HG03108 (cell line): ENCODE data around the gene CELF2.
A peak's percentile ranks its signal among the peaks of the same experiment; 100 is the strongest.

Experiments
- ATAC-seq: cut with Tn5 transposase; IDR thresholded peaks from one replicate; pipeline ENCODE4 v1.9.1; 2021; ENCODE audit warnings: moderate library complexity; ENCODE audit not compliant: unreplicated experiment

CELF2 gene

DNA sequence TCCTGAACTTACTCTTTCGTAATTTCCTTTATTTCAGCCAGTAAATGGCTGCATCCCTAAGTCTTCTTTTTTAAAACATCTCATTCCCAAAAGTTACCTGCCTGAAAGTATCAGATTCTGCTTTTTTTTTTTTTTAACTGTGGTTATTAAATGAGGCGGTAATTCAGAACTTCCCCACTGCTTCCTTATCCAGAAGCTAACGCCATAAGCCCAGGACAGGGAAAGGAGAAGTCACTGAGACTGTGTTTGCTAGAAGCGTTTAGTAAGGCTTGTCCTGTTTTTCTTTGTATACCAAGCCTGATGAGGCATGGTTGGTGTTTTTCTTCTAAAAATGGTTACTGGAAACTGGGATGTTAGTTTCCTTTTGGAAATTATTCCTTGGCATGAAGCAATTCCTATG lies 197.8 kb downstream of the CELF2 start:
- no peak for ATAC-seq

DNA sequence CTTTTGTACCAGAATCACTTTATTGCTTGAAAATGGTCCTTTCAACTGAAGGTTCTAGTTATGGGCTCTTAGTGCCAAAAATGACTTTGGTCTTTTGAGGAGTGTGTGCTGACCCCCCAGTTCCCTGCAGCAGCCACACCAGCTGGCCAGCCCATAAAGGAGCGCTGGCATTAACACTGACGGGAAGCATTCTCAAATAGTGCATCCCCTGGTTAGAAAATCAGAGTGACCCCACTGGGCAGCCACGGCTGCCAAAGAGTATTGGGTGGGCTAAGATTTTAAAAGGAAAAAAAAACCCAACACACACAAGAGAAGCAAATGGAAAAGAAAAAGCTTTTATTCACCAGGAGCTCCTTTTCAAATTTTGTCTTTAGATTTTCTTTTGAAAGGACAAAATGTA lies 199.8 kb downstream of the CELF2 start:
- no peak for ATAC-seq

DNA sequence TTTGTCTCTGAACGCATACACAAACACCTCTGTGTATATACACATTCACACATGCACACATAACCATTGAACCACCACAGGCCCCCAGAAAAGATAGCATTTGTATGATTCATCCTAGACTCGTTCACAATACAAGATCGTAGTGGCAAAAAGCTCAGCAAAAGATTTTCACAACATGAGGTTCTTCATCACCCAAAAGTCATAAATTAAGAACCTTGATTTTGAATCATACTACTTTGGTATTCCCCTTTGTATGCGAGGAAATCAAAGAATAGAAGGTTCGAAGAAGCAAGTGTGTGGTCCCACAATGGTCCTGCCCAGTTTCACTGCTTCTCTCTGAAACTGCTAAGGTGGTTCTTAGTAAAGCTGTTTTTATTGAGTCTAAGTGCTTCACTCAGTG lies 200.7 kb downstream of the CELF2 start:
- ATAC-seq: no peak

DNA sequence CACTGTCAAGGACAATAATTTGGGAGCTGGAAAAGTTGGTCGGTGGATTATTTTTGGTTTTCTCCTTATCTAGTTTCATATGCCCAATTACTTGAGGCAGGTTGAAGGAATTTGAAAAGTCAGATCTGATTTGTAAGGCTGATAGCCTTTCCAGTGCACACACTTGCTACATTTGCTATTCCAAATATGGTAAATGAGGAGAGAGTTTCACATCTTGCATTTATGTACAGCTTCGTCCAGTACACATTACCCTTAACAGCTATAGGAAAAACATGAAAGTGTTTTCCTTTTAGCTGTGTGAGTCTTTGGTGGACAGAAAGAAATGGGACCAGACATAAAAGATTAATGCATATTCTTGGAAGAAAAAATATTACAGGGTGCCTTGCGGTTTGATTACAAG lies 201.8 kb downstream of the CELF2 start:
- no peak for ATAC-seq

DNA sequence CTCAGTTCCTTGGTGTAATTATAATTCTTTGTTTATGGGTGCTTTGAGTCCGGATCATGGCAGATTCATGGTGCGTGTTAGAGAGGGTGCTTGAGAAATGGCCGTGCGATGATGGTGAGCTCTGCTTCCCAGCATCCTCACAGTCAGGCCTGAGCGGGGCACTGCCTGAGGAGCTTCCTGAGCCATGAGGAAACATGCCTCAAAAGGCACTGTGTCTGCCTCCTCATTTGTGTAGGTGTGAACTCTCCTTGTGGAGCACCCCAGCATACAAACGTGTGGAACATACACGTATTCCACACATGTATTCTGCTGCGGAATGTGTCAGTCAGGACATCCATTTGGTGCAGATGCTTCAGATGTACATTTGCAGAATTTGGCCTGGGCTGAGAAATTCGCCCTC lies 205.4 kb downstream of the CELF2 start:
- ATAC-seq: no peak

DNA sequence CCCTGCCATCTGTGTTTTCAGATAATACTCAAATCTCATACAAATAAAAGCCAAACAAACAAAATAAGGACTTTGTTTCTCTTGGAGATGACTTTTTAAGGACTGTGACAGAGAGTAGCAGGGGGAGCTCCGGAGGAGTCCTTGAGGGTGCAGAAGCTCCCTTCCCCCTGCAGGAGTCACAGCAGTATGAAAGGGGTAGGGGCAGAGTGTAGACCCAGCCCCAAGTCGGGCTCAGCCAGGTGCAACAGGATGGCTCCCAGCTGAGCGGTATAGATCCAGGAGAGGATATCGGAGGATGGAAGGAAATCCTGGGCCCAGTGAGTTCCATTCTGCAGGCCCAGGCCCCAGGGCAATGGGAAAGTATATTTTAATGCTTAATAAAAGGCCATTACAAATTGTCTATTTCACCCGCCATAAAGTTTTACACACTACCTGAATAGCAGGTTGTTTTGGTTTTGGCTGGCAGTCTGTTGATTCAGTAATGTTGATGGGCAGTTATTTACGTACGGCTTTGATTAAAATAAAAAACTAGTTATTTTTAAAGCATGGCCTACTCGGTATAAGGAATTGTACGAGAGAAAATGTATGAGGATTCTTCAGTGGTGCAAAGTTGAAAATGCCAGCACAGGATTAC lies 206.0 kb downstream of the CELF2 start:
- ATAC-seq: no peak

DNA sequence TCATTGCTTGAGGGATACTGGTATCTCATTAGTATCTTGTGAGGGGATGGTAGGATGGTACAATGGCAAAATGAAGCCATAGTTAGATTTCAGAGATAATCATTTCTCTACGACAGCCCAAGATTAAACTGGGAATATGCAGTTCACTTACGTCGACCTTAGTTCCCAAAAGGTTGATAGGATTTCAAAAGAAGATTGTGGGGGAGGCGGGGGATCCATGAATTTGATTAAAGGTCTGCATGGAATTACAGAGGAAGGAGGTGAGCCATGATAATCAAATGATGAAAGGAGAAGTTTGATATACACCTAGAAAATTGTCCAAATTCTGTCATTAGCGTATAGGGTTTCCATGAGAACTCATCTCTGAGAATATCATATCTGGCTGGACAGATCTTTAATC lies 206.6 kb downstream of the CELF2 start:
- no peak for ATAC-seq

DNA sequence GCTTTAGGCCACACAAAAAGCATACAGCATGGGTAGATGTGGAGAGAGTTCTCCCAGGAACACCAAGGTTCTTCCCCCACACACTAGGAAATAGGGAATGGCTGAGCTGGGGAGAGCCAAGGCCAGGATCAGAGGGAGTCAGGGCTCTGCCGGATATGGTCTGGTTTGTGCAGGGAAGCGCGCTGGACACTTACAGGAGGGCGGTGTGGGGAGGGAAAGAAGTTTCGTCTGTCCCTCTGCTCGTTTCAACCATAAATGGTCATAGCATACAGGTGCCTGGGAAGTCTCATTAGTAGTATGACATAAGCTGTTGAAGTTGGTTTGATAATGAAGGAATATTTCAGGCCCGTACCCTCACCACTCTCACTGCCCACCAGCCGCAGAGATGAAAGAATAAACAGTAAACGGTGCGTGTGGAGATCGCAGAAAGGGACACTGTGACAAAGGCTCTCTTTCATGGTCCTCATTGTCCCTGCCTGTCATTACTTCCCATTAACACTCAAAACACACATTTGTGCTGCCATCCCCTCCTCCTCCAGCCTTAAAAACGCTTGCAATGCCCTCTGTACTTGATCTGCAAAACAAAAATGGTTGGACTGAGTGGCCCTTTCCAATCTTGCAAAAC lies 207.2 kb downstream of the CELF2 start:
- no peak for ATAC-seq

DNA sequence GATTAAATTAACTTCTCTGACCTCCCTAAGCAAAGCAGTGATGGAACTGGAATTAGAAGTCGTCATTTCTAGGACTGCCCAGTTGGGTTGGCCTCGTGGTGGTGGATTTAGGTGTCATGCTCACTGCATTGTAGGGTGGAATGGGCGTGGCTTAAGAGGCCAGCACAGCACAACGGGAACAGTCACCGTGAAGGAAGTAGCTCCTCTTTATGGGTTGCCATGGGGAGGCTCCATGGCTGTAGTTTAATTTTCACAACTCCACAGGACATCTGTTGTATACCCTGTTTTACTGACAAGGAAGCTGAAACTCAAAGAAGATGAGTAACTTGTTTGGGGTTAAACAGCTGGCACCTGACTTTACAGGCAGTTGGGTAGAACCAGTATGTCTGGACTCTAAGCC lies 208.3 kb downstream of the CELF2 start:
- ATAC-seq: peak; percentile 40

DNA sequence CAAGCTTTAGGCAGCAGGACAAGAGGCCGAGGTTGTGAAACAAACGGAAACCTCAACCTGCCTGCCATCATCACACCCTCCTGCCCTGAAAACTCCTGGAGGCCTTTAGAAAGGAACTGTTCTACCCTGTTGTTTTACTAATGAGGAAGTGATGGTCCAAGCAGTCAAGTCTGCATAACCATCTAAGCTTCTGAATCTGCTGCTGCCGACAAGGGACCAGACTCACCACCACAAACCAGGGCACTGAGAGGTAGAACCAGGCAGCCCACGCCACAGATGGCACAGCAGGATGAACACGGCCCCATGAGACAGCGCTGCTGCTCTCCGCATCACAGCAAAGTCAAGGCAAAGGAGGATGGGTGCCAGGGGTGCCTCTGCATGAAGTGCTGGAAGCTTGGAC lies 209.4 kb downstream of the CELF2 start:
- peak; percentile 53 for ATAC-seq

DNA sequence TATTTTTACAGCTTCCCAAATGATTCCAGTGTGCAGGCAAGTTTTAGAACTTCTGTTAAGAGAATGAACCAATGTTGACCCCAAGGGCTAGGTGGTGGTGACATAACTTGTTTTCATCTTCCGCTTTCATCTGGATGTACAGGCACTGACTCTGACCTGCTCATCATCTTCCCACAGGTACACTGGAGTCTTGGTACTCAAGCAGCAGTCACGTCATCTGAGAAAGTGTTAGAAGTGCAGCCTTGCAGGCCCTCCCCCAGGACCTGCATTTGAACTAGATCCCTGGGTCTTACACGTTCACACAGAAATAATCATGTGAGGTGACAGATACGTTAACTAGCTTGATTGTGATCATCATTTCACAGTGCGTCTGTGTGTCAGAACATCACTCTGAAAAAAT lies 212.2 kb downstream of the CELF2 start:
- no peak for ATAC-seq

DNA sequence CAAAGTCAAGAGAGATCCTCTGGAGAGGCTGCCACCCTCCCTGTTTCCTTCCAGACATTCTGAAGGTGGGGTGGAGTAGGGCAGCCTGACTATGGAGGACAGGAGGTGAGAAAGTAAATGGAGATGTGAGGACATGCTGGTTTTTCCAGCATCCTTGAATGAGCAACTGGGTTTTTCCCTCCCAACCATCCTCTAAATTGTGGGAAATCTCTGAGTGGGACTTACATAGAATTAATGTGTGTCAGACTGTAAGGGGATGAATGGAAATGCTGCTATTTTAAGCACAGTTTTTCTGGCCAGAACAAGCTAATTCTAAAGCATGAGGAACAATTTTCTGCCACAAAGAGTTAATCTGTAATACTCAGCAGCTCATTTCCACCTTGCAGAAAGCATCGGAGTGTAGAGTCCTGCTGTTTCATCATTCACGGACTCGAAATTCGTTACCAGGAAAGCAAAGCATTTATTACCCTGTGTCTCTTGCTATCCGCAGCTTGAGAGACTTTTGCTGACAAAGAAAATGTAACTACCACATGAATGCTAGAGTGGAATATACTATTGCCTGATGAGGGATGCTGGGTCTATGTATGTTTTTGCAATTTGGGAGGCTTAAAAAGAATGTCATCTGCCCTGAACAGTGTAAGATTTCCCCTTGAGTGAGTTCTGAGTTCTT lies 213.0 kb downstream of the CELF2 start:
- no peak for ATAC-seq

DNA sequence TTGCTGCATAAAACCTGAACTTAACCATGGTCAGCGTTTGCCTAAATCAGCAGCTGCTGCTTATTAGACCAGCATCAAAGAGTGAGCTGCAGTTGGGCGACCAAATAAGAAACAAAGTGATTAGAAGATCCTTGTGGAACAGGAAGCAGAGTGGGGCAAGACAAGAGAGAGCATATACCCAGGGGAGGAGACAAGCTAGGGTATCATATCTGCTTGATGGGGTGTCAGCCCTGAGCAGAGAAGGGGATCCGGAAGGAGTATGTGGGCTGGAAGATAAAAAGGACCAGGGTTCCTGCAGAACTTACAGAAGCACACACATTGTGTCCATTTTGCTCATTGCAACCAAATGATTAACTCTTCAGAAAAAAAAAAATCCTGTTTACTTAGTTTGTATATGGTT lies 213.6 kb downstream of the CELF2 start:
- ATAC-seq: no peak

DNA sequence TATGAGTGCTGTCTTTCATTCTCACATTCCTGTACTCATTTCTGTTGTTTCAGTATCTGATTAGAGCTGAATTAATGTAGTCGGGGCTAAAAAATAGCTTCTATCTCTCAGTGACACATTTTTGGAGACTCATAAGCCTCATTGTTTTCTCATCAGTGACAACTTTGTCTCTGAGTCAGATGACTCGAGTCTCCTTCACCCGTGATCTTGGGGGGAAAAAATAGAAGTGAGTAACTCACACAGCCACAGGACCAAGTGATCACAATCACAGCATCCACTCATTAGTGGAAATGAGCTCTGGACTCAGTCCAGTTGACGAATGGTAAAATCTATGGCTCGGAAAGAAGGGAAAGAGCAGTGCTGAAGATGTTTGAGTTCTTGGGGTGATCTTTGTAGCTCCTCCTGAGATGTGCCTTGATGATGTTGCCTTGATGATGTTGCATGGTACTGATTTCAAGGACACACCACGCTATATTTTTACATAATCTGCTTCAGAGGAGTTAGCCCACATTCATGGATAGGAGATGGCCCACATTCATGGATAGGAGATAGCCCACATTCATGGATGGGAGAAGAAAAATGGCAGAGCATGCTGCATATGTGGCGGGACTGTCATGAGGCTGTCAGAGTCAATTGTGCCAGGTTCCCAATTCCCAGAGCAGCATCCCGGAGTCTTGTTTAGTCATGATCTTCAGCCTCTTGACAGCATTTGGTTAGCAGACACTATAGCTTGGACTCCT lies 214.7 kb downstream of the CELF2 start:
- no peak for ATAC-seq

DNA sequence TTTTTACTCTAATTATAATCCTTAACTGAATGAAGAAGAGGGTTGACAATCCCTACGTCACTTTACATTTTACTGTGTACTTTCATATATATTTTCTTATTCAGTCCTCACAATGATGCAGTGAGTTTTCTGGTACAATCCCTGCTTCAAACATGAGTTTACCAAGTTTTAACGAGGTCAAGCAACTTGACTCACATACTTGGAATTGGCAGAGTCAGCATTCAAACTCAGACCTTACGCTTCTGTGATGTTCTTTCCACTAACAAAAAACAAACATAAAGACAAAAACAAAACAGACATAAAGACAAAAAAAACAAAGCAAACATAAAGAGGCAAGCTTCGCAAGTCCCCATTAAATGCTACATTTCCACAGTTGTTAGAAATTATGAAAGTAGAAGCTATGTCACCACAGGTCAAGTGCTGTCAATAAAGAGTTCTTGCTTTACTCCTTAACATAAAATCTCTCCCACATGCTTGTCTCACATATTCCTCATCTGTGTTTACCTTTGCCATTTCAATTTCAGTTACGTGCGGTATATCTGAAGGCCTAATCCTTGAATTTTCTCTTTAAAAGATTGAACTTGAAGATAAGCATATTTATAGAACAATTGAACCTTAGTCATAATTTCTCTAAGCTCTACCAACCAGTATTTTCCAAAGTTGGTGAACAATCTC lies 217.3 kb downstream of the CELF2 start:
- ATAC-seq: no peak

DNA sequence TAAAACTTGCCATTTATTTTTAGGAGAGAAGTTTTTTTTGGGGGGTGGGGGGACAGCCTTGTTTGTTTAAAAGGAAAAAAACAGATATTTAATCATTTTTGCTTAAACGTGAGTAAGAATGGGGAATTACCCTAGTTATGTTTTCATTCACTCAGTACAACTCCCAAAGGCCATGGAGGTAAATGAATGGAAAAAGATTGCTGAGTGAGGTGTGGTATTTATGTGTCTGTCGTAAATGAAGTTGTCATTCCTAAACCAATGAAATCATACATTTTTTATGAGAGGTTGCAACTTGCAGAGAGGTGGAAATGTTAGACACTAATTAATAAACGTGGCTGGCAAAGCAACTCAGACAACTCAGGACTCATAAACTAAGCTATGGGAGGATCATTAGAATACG lies 218.1 kb downstream of the CELF2 start:
- ATAC-seq: peak; percentile 18

DNA sequence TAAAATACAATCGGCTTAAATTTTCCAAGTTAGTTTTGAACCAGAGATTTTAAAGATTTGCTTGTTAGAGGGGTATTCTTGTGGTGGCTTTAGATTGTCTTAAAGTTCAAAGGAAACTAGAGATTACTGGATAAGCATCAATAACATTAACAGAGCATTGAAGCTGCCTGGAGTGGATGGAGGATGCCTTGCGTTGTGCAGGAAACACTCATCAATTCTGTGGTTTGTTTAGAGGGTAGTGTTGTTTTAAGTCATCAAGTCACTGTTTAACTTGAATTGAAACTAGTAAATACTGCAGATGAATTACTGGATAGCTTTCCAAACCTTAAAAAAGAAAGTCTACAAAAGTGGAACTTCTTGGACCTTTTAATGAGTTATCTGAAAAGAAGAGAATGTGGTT lies 218.6 kb downstream of the CELF2 start:
- peak; percentile 66 for ATAC-seq

DNA sequence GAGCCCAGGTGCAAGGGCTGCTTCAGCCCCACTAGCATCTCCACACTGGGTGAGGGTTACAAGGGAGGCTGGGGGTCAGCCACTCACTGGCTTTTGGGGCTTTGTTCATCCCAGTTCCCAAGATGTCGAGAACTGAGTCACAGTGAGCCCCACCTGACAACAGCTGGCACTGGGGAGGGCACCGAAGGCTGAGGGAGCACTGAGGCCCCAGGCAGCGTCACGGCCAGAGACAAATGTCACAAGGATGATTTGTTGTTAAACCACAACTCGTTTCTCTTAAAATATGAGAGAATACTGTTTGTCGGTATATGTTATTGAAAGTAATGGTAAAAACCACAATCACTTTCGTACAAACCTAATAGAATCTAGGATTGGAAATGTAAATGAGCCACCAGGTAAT lies 219.9 kb downstream of the CELF2 start:
- ATAC-seq: peak; percentile 25

DNA sequence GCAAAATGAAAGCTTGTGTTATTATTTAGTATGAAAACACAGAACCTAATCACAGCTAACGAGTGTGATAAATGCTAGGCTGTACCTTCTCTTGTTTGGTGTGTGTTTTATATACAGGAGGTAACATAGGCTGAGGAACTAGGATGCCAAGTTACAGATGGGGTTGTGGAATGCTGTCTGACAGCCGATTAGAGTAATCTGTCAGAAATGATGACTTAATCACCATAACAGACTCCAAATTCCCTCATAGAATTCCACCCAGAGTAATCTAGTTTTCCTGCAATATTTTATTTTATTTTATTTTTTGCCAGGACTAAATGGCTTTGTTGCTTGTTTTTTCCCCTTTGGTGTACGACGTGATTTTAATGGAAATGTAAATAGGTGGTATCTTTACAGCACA lies 221.2 kb downstream of the CELF2 start:
- ATAC-seq: no peak

DNA sequence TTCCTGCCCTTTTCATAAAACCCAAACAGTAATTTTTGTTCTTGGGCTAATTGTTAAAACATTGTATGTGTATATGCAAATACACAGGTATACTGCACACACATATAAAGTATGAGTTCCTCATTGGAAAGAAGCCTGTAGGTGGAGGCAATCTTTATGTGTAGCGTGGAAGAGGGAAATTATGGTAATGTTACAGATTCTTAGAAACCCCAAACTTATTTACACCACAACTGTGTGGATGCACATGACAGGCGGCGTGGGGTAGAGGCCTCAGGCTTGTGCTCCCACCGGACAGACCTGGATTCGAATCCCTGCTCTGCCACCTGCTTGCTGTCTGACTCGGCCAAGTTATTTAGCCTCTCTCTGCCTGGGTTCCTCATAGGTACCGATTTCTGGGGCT lies 223.0 kb downstream of the CELF2 start:
- ATAC-seq: no peak
